HEK293 (cell line): ENCODE measurements around the gene SYTL1.
A peak's percentile ranks its signal among the peaks of the same experiment; 100 is the strongest.

ENCODE experiments used
- EGR2 ChIP-seq: fragments of 450-650 bp; formaldehyde crosslinking; IDR thresholded peaks from 2 replicates; pipeline ENCODE4 v1.5.1; 2016; ENCODE audit warnings: low read depth, missing biosample characterization, missing genetic modification characterization
- FEZF1 ChIP-seq: fragments of 450-650 bp; formaldehyde crosslinking; IDR thresholded peaks from 2 replicates; pipeline ENCODE4 v1.5.1; 2016; ENCODE audit warnings: missing biosample characterization, missing genetic modification characterization
- GLI4 ChIP-seq: fragments of 450-650 bp; formaldehyde crosslinking; IDR thresholded peaks from 2 replicates; pipeline ENCODE4 v1.5.1; 2016; ENCODE audit warnings: missing biosample characterization, missing genetic modification characterization
- GLIS1 ChIP-seq: fragments of 450-650 bp; formaldehyde crosslinking; IDR thresholded peaks from 2 replicates; pipeline ENCODE4 v1.5.1; 2016; ENCODE audit warnings: missing biosample characterization, missing genetic modification characterization
- IKZF3 ChIP-seq: fragments of 450-650 bp; IDR thresholded peaks from 2 replicates; pipeline ENCODE4 v1.5.0; 2018; ENCODE audit warnings: missing biosample characterization, mild to moderate bottlenecking, missing genetic modification characterization, moderate library complexity
- KLF8 ChIP-seq: fragments of 450-650 bp; formaldehyde crosslinking; IDR thresholded peaks from 2 replicates; pipeline ENCODE4 v1.5.1; 2016; ENCODE audit warnings: missing biosample characterization, missing genetic modification characterization
- PRDM10 ChIP-seq: fragments of 450-650 bp; formaldehyde crosslinking; IDR thresholded peaks from 2 replicates; pipeline ENCODE4 v1.5.1; 2016; ENCODE audit warnings: missing biosample characterization, missing genetic modification characterization
- SALL2 ChIP-seq: fragments of 450-650 bp; formaldehyde crosslinking; IDR thresholded peaks from 2 replicates; pipeline ENCODE4 v1.5.0; 2017; ENCODE audit warnings: missing biosample characterization, mild to moderate bottlenecking, missing genetic modification characterization, borderline replicate concordance
- SP2 ChIP-seq: fragments of 450-650 bp; formaldehyde crosslinking; IDR thresholded peaks from 2 replicates; pipeline ENCODE4 v1.5.1; 2016; ENCODE audit warnings: missing biosample characterization, missing genetic modification characterization
- YY2 ChIP-seq: fragments of 450-650 bp; formaldehyde crosslinking; IDR thresholded peaks from 2 replicates; pipeline ENCODE4 v1.5.1; 2016; ENCODE audit warnings: missing biosample characterization, missing genetic modification characterization
- ZBTB21 ChIP-seq: fragments of 450-650 bp; formaldehyde crosslinking; IDR thresholded peaks from 2 replicates; pipeline ENCODE4 v1.5.1; 2017; ENCODE audit warnings: missing biosample characterization, missing genetic modification characterization
- ZBTB26 ChIP-seq: fragments of 450-650 bp; formaldehyde crosslinking; optimal IDR thresholded peaks from 2 replicates; pipeline ENCODE3; 2016; ENCODE audit warnings: missing biosample characterization, mild to moderate bottlenecking, missing genetic modification characterization
- ZFHX2 ChIP-seq: fragments of 450-650 bp; formaldehyde crosslinking; conservative IDR thresholded peaks from 2 replicates; pipeline ENCODE4 v1.5.1; 2016; ENCODE audit warnings: missing biosample characterization, missing genetic modification characterization
- ZNF324 ChIP-seq: fragments of 450-650 bp; formaldehyde crosslinking; IDR thresholded peaks from 2 replicates; pipeline ENCODE4 v1.5.1; 2016; ENCODE audit warnings: missing biosample characterization, missing genetic modification characterization
- ZNF335 ChIP-seq: fragments of 450-650 bp; formaldehyde crosslinking; conservative IDR thresholded peaks from 2 replicates; pipeline ENCODE4 v1.5.1; 2016; ENCODE audit warnings: missing biosample characterization, missing genetic modification characterization
- ZNF518A ChIP-seq: fragments of 450-650 bp; formaldehyde crosslinking; conservative IDR thresholded peaks from 2 replicates; pipeline ENCODE4 v1.5.1; 2016; ENCODE audit warnings: low read depth, missing biosample characterization, missing genetic modification characterization
- ZNF555 ChIP-seq: fragments of 450-650 bp; formaldehyde crosslinking; conservative IDR thresholded peaks from 2 replicates; pipeline ENCODE4 v1.5.1; 2017; ENCODE audit warnings: missing biosample characterization, mild to moderate bottlenecking, missing genetic modification characterization, inconsistent platforms
- ZNF558 ChIP-seq: fragments of 450-650 bp; formaldehyde crosslinking; IDR thresholded peaks from 2 replicates; pipeline ENCODE4 v1.5.1; 2016; ENCODE audit warnings: missing biosample characterization, missing genetic modification characterization
- ZNF654 ChIP-seq: fragments of 450-650 bp; formaldehyde crosslinking; IDR thresholded peaks from 2 replicates; pipeline ENCODE4 v1.5.1; 2016; ENCODE audit warnings: low read depth, missing biosample characterization, missing genetic modification characterization
- ZNF664 ChIP-seq: fragments of 450-650 bp; formaldehyde crosslinking; IDR thresholded peaks from 2 replicates; pipeline ENCODE4 v1.5.1; 2016; ENCODE audit warnings: missing biosample characterization, missing genetic modification characterization
- ZNF747 ChIP-seq: fragments of 450-650 bp; formaldehyde crosslinking; IDR thresholded peaks from 2 replicates; pipeline ENCODE4 v1.5.1; 2016; ENCODE audit warnings: missing biosample characterization, missing genetic modification characterization
- ZNF76 ChIP-seq: fragments of 450-650 bp; formaldehyde crosslinking; IDR thresholded peaks from 2 replicates; pipeline ENCODE4; 2016; ENCODE audit warnings: low read depth, missing biosample characterization, missing genetic modification characterization, borderline replicate concordance
- ZNF830 ChIP-seq: fragments of 450-650 bp; IDR thresholded peaks from 2 replicates; pipeline ENCODE4 v1.5.0; 2018; ENCODE audit warnings: missing biosample characterization, missing genetic modification characterization, low read depth, mild to moderate bottlenecking, moderate library complexity
- ZNF843 ChIP-seq: fragments of 450-650 bp; formaldehyde crosslinking; IDR thresholded peaks from 2 replicates; pipeline ENCODE4 v1.5.1; 2016; ENCODE audit warnings: missing biosample characterization, missing genetic modification characterization
- TF ChIP-seq, protein P1 (sequence below): fragments of 450-650 bp; formaldehyde crosslinking; IDR thresholded peaks from 2 replicates; pipeline ENCODE4 v1.5.1; 2017; ENCODE audit warnings: missing biosample characterization, missing genetic modification characterization
- TF ChIP-seq, protein P2 (sequence below): fragments of 450-650 bp; IDR thresholded peaks from 2 replicates; pipeline ENCODE4 v1.5.1; 2018; ENCODE audit warnings: missing biosample characterization, missing genetic modification characterization

SYTL1 gene

GRCh38 chr1:27321813-27322568, 19.8 kb upstream of the SYTL1 start, which contains the start of gene TMEM222 (continued):
- TF ChIP-seq ZFHX2 (tag by site-specific recombination) (peak; percentile 89), SP2 (peak; percentile 99), ZNF335 (tag by site-specific recombination) (peak; percentile 83), ZNF654 (tag by site-specific recombination) (no peak), PRDM10 (tag by site-specific recombination) (peak; percentile 95), ZNF324 (peak; percentile 100), KLF8 (tag by site-specific recombination) (peak; percentile 99), ZNF518A (tag by site-specific recombination) (peak; percentile 98), GLIS1 (tag by site-specific recombination) (peak; percentile 50), SALL2 (tag by site-specific recombination) (peak; percentile 88; the same call in 1 of the 2 replicates), ZBTB21 (peak; percentile 93), FEZF1 (tag by site-specific recombination) (peak; percentile 88), ZNF76 (tag by site-specific recombination) (peak; percentile 89), EGR2 (tag by site-specific recombination) (peak; percentile 88), ZNF747 (tag by site-specific recombination) (no peak), YY2 (tag by site-specific recombination) (peak; percentile 99), ZNF664 (tag by site-specific recombination) (peak; percentile 68), ZNF843 (tag by site-specific recombination) (peak; percentile 85), IKZF3 (tag by site-specific recombination) (peak; percentile 47; the same call in 1 of the 2 replicates), GLI4 (tag by site-specific recombination) (peak; percentile 93; the same call in 1 of the 2 replicates), ZBTB26 (tag by site-specific recombination) (peak; percentile 94), ZNF830 (no peak), ZNF555 (tag by site-specific recombination) (no peak; the same call in 1 of the 2 replicates), ZNF558 (tag by site-specific recombination) (peak; percentile 50; the same call in 1 of the 2 replicates)
- TF ChIP-seq, protein P1, sequence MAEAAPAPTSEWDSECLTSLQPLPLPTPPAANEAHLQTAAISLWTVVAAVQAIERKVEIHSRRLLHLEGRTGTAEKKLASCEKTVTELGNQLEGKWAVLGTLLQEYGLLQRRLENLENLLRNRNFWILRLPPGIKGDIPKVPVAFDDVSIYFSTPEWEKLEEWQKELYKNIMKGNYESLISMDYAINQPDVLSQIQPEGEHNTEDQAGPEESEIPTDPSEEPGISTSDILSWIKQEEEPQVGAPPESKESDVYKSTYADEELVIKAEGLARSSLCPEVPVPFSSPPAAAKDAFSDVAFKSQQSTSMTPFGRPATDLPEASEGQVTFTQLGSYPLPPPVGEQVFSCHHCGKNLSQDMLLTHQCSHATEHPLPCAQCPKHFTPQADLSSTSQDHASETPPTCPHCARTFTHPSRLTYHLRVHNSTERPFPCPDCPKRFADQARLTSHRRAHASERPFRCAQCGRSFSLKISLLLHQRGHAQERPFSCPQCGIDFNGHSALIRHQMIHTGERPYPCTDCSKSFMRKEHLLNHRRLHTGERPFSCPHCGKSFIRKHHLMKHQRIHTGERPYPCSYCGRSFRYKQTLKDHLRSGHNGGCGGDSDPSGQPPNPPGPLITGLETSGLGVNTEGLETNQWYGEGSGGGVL = no peak
- TF ChIP-seq, protein P2, sequence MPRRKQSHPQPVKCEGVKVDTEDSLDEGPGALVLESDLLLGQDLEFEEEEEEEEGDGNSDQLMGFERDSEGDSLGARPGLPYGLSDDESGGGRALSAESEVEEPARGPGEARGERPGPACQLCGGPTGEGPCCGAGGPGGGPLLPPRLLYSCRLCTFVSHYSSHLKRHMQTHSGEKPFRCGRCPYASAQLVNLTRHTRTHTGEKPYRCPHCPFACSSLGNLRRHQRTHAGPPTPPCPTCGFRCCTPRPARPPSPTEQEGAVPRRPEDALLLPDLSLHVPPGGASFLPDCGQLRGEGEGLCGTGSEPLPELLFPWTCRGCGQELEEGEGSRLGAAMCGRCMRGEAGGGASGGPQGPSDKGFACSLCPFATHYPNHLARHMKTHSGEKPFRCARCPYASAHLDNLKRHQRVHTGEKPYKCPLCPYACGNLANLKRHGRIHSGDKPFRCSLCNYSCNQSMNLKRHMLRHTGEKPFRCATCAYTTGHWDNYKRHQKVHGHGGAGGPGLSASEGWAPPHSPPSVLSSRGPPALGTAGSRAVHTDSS (tag by site-specific recombination) = 0 out of 2 replicates have a peak, but pooled peaks have one; percentile 15
